Kidney (tissue), 14 donors: ENCODE results near the gene SMIM20. TPM values are rescaled to one million over a fixed set of nuclear protein-coding genes. Genes with fewer than 3 reads are reported as not detected.

Experiments
- DNase-seq, 5 donors: peaks; one replicate each; pipeline ENCODE4 v3.0.0-alpha.2; 2013 to 2020
- FAIRE-seq: peaks from 2 replicates; lab custom pipeline; 2012; peaks lifted over from hg19 to GRCh38; lab: Jason Lieb, UNC
- H3K27ac ChIP-seq, 2 donors: one replicate each; pipeline ENCODE4 v1.7.0; 2013; ENCODE audit warnings: low read depth in 2 of 2, low read length in 2 of 2, inconsistent platforms in 1 of 2
- H3K27me3 ChIP-seq: one replicate; pipeline ENCODE4 v1.7.1; 2013; ENCODE audit warnings: low read length, inconsistent platforms; ENCODE audit not compliant: control insufficient read depth, insufficient read depth
- H3K36me3 ChIP-seq, 3 donors: one replicate each; pipeline versions ENCODE4 v1.7.0 to v1.7.1; 2013; ENCODE audit warnings: low read length in 3 of 3, control low read depth in 1 of 3, inconsistent platforms in 1 of 3; ENCODE audit not compliant: insufficient read depth in 3 of 3, control insufficient read depth in 2 of 3
- H3K4me1 ChIP-seq, 3 donors: one replicate each; pipeline versions ENCODE4 v1.7.0 to v1.7.1; 2013; ENCODE audit warnings: low read length in 3 of 3, inconsistent platforms in 1 of 3, low read depth in 1 of 3; ENCODE audit not compliant: control insufficient read depth in 2 of 3, insufficient read depth in 2 of 3
- H3K4me3 ChIP-seq, 3 donors: one replicate each; pipeline versions ENCODE4 v1.7.0 to v1.8.1; 2013; ENCODE audit warnings: low read length in 3 of 3, control low read depth in 1 of 3, inconsistent platforms in 1 of 3
- H3K9ac ChIP-seq, 3 donors: one replicate each; pipeline versions ENCODE4 v1.7.0 to v1.7.1; 2013; ENCODE audit warnings: low read length in 3 of 3, control low read depth in 1 of 3, inconsistent platforms in 1 of 3
- H3K9me3 ChIP-seq, 3 donors: one replicate each; pipeline versions ENCODE4 v1.7.0 to v1.7.1; 2013; ENCODE audit warnings: low read length in 3 of 3, control low read depth in 1 of 3, inconsistent platforms in 1 of 3; ENCODE audit not compliant: control insufficient read depth in 2 of 3, insufficient read depth in 1 of 3
- intact Hi-C: fragments of 100-400 bp; cut with DNase I; formaldehyde crosslinking; loops from one replicate; pipeline ENCODE4 v1.11.1; 2022
- polyA plus RNA-seq: library from polyadenylated mRNA; stranded (reverse); fragments of 350-450 nt; fragmentation: Illumina TruSeq; extraction: RNeasy Lipid Tissue Mini Kit (QIAGEN cat#74804); gene quantifications from one replicate; pipeline ENCODE4 v1.2.3, GENCODE V29; 2014; ENCODE audit warnings: low read depth, low replicate concordance; ENCODE audit not compliant: insufficient read depth
- total RNA-seq: library from RNA; stranded (reverse); fragmentation: NEBNext Ultra II Directional; extraction: Animal tissue kit (Norgen Biotek cat#: 25700); gene quantifications from one replicate; pipeline ENCODE4 v1.2.1, GENCODE V29; 2021
- TF ChIP-seq, protein P1 (sequence below): IDR thresholded peaks from 3 replicates; pipeline ENCODE4 v1.5.1; 2012; ENCODE audit warnings: mild to moderate bottlenecking, moderate library complexity, borderline replicate concordance; ENCODE audit not compliant: insufficient read depth; ENCODE audit errors: extremely low read depth
- donor health status: control.
- donor health status: control.
- donor health status: control.
- donor health status: control.
- donor health status: control.
- donor health status: DM: yes; HTN: yes; CAD: no.
- donor health status: Normal renal cell carcinoma (clear cell type).

The SMIM20 gene
- total and polyA plus RNA-seq, 2 donors from 2014 or later: 23.8 to 97.2 TPM

DNA sequence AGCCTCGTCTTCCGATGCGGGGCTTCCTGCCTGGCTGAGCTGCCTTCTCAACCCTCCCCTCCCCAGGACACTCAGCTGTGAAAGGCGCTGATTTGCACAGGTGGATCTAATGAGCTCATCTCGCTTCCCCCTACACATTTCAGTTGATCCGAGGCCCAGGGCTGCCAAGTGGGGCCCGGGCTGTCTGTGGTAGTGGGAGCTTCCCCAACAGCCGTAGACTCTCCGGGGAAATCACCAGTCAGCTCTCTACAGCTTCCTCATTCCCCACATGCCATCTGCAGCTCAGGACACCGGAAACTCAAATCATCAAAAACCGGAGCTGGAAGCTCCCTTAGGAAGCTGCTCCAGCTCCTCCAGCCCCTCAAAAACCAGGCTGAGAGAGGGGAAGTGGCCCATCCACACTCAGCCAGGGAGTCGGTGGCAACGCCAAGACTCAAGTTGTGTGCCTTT lies 56.2 kb downstream of the SMIM20 start:
- Histone ChIP-seq H3K9me3 (no peaks in the 10 kb centered on the region), H3K4me1 (peaks cover 0 to 2% (median 0%) of the 10 kb centered on the region in 3 donors), H3K4me3 (no peak overlapping the region), H3K36me3 (no peaks in the 10 kb centered on the region), H3K27me3 (no peaks in the 10 kb centered on the region), H3K9ac (no peak overlapping the region), H3K27ac (no peak overlapping the region)
- intact Hi-C loops: no loop called here
- TF ChIP-seq, protein P1, sequence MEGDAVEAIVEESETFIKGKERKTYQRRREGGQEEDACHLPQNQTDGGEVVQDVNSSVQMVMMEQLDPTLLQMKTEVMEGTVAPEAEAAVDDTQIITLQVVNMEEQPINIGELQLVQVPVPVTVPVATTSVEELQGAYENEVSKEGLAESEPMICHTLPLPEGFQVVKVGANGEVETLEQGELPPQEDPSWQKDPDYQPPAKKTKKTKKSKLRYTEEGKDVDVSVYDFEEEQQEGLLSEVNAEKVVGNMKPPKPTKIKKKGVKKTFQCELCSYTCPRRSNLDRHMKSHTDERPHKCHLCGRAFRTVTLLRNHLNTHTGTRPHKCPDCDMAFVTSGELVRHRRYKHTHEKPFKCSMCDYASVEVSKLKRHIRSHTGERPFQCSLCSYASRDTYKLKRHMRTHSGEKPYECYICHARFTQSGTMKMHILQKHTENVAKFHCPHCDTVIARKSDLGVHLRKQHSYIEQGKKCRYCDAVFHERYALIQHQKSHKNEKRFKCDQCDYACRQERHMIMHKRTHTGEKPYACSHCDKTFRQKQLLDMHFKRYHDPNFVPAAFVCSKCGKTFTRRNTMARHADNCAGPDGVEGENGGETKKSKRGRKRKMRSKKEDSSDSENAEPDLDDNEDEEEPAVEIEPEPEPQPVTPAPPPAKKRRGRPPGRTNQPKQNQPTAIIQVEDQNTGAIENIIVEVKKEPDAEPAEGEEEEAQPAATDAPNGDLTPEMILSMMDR: no peak
- no peak for FAIRE-seq
- peak in 4 of 5 donors; percentile 71 to 87 (median 76) for DNase-seq

DNA sequence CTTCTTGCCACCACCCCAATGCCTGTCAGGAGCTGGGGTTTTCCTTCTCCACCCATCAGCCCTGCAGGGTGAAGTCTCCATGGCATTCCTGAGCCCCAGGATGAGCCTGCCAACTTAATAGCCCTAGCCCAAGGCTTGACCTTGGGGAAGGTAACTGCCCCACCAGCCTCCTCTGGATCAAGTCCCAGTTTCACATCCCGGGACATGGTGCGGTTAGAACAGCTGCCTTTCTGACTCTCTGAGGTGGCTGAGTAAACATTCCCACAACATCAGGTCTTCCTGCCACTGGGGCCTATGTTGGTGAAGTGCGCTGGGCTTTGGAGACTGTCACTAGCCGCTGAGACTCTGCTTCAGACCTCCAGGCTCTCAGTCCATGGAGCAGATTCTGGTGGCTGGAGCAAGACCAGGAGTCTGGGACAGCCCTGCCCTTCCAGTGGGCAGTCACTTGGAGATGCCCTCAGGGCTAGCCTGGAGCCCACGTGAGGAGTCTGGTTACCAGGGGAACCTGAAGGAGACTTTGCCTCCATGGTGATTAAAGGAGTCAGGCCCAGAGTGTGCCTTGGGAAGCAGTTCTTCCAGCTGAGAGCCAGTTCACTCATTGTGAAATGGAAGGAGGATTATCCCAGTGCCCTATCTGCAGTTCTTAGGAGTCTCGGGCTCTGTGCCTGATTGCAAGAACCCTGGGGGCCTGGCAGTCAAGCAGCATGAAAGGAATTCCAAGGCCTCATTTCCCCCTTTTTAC lies 56.8 kb downstream of the SMIM20 start:
- TF ChIP-seq, protein P1: no peak
- no peak for FAIRE-seq

GRCh38 chr4:25972366-25972765 lies 58.3 kb downstream of the SMIM20 start:
- DNase-seq (no peak), FAIRE-seq (no peak)
- H3K27me3 ChIP-seq: no peaks in the 10 kb centered on the region
- peaks cover 0 to 2% (median 0%) of the 10 kb centered on the region in 3 donors for H3K4me1 ChIP-seq
- H3K9ac ChIP-seq: no peak overlapping the region
- TF ChIP-seq, protein P1: no peak
- intact Hi-C loops: no loop called here
- no peaks in the 10 kb centered on the region for H3K9me3 ChIP-seq
- no peak overlapping the region for H3K4me3 ChIP-seq
- no peak overlapping the region for H3K27ac ChIP-seq
- H3K36me3 ChIP-seq: no peaks in the 10 kb centered on the region

More for the DNA sequence above, 56.8 kb downstream of the SMIM20 start:
- H3K27ac ChIP-seq: no peak overlapping the region
- intact Hi-C loops: no loop called here
- no peak overlapping the region for H3K4me3 ChIP-seq
- H3K36me3 ChIP-seq: no peaks in the 10 kb centered on the region
- no peaks in the 10 kb centered on the region for H3K9me3 ChIP-seq
- H3K4me1 ChIP-seq: peaks cover 0 to 2% (median 0%) of the 10 kb centered on the region in 3 donors
- peak in 1 of 5 donors; percentile 33 for DNase-seq
- H3K9ac ChIP-seq: no peak overlapping the region
- H3K27me3 ChIP-seq: no peaks in the 10 kb centered on the region
